KG1 (cell line): ENCODE data around the gene CHGA.

Source experiments
- DNase-seq: peaks from one replicate; lab custom pipeline; 2025; lab: John Stamatoyannopoulos, UW

CHGA gene

GRCh38 chr14:92982956-92983355, 60.0 kb downstream of the CHGA start:
- DNase-seq, result no peak

GRCh38 chr14:92984082-92984788, 61.3 kb downstream of the CHGA start:
- DNase-seq, result no peak
